Fibroblast of mammary gland (primary cell): Measurements from ENCODE around the gene FAM89B.

Experiments used
- DNase-seq: peaks from one replicate; pipeline ENCODE4 v3.0.0-alpha.2; 2010; ENCODE audit warnings: low read depth
- H3K4me3 ChIP-seq: 2 replicates; pipeline ENCODE4 v1.5.1; 2011; ENCODE audit warnings: low read depth, mild to moderate bottlenecking, low read length, moderate library complexity; ENCODE audit not compliant: control insufficient read depth
- TF ChIP-seq, protein P1 (sequence below): conservative IDR thresholded peaks from 2 replicates; pipeline ENCODE4 v1.5.1; 2011; ENCODE audit warnings: low read depth, low read length, inconsistent platforms; ENCODE audit not compliant: control insufficient read depth, insufficient read depth

FAM89B gene

GRCh38 chr11:65617990-65618751, 45.8 kb downstream of the FAM89B start:
- no peak for DNase-seq
- TF ChIP-seq, protein P1, sequence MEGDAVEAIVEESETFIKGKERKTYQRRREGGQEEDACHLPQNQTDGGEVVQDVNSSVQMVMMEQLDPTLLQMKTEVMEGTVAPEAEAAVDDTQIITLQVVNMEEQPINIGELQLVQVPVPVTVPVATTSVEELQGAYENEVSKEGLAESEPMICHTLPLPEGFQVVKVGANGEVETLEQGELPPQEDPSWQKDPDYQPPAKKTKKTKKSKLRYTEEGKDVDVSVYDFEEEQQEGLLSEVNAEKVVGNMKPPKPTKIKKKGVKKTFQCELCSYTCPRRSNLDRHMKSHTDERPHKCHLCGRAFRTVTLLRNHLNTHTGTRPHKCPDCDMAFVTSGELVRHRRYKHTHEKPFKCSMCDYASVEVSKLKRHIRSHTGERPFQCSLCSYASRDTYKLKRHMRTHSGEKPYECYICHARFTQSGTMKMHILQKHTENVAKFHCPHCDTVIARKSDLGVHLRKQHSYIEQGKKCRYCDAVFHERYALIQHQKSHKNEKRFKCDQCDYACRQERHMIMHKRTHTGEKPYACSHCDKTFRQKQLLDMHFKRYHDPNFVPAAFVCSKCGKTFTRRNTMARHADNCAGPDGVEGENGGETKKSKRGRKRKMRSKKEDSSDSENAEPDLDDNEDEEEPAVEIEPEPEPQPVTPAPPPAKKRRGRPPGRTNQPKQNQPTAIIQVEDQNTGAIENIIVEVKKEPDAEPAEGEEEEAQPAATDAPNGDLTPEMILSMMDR: no peak
- H3K4me3 ChIP-seq: no peak overlapping the region

GRCh38 chr11:65618763-65619162, 46.4 kb downstream of the FAM89B start:
- H3K4me3 ChIP-seq: no peak overlapping the region
- no peak for DNase-seq
- TF ChIP-seq, protein P1: no peak

GRCh38 chr11:65619281-65619928, 47.1 kb downstream of the FAM89B start:
- H3K4me3 ChIP-seq: no peak overlapping the region
- TF ChIP-seq, protein P1: no peak
- no peak for DNase-seq

GRCh38 chr11:65620666-65621065, 48.3 kb downstream of the FAM89B start:
- H3K4me3 ChIP-seq: no peak overlapping the region
- no peak for DNase-seq
- TF ChIP-seq, protein P1: no peak

DNA sequence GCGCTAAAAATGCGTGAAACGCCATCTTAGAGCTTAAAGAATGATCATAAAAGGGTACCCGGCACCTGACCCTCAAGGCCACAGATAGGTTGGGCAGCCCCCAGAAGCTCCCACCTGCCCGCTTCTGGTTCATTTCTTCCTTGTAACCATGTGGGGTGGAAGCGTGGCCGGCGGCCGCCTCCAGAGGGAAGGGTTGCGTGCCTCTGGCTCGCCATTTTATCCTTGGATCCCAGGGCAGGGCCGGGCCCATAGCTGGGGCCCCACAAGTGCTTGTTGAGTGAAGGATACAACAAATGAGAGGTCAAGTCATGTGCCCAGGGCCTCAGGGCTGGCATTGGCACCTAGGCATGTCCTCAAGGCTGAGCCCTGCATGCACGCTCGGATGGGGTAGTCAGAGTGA, 49.1 kb downstream of the FAM89B start:
- TF ChIP-seq, protein P1: no peak
- DNase-seq: no peak

DNA sequence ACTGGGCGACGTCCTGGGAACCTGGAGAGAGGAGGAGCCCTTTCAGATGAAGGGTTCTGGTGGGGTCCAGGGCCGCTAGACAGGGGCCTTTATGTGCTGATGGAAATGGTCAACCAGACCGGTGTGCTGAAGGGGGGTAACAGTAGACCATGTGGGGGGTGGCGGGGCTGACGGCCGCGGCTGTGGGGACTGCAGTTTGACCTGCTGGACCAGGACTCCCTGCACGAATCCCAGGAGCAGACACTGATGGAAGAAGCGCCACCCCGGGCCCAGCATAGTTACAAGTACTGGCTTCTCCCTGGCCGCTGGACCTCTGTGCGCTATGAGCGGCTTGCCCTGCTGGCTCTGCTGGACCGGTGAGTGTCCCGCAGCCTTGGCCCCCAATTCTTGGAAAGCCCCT, 49.7 kb downstream of the FAM89B start:
- no peak overlapping the region for H3K4me3 ChIP-seq
- TF ChIP-seq, protein P1: no peak
- DNase-seq: no peak

More for the DNA sequence above, 49.1 kb downstream of the FAM89B start:
- H3K4me3 ChIP-seq: no peak overlapping the region
